K562 (cell line): Measurements from ENCODE around the gene PLCL2. TPM values are rescaled to one million over a fixed set of nuclear protein-coding genes. Genes with fewer than 3 reads are reported as not detected.

Source experiments
- ATAC-seq: fragments of 200-7000 bp; cut with Tn5 transposase; 3 replicates; pipeline ENCODE4 v1.9.1; 2020; ENCODE audit warnings: moderate library complexity
- BruUV-seq: library from RNA; stranded (reverse); fragments of 400-500 nt; replicated peaks from 2 replicates; lab custom pipeline; 2021; lab: Mats Ljungman, UMichigan
- CTCF ChIA-PET: fragments of 300-600 bp; formaldehyde crosslinking; extraction: SDS; loops from one replicate; lab custom pipeline; 2021; ENCODE audit warnings: low intra/inter-chr PET ratio; lab: Yijun Ruan, JAX
- POLR2A ChIA-PET: fragments of 300-600, 350-650 bp; sonication (Branson Sonifier 250); formaldehyde crosslinking; extraction: SDS; loops from one replicate; lab custom pipeline; 2021; ENCODE audit warnings: antibody characterized with exemption, inconsistent platforms; lab: Yijun Ruan, JAX
- DNase-seq, 4 experiments: peaks; one replicate each; pipeline versions ENCODE4 v3.0.0 to v3.0.0-alpha.2; 2011 to 2018; ENCODE audit warnings: low spot score in 3 of 4, mixed read lengths in 3 of 4; ENCODE audit errors: extremely low read depth in 1 of 4
- FAIRE-seq: peaks from 2 replicates; lab custom pipeline; 2011; peaks lifted over from hg19 to GRCh38; lab: Jason Lieb, UNC
- H2AFZ ChIP-seq: 2 replicates; pipeline ENCODE4 v1.6.0; 2011; ENCODE audit warnings: low read depth, low read length, control low read depth, inconsistent platforms
- H3K27ac ChIP-seq: fragments of 200-600 bp; 3 replicates; pipeline ENCODE4 v1.8.0; 2011; ENCODE audit warnings: low read depth, mild to moderate bottlenecking, control low read depth, inconsistent platforms, low read length, moderate library complexity, mixed read lengths; ENCODE audit errors: extremely low read depth
- H3K27me3 ChIP-seq, 2 experiments: fragments of 300-600 bp in 1 of 2; 2 replicates in 1 of 2; 3 replicates in 1 of 2; pipeline versions ENCODE4 v1.6.0 to v1.8.0; 2011; ENCODE audit warnings: inconsistent platforms in 2 of 2, low read length in 2 of 2, mild to moderate bottlenecking in 1 of 2, mixed read lengths in 1 of 2, moderate library complexity in 1 of 2; ENCODE audit not compliant: control insufficient read depth in 2 of 2, insufficient read depth in 2 of 2
- H3K36me3 ChIP-seq: fragments of 300-600 bp; 3 replicates; pipeline ENCODE4 v1.8.0; 2011; ENCODE audit warnings: mild to moderate bottlenecking, low read length, inconsistent platforms; ENCODE audit not compliant: control insufficient read depth, insufficient read depth
- H3K4me1 ChIP-seq, 2 experiments: fragments of 200-600 bp in 1 of 2; replicated peaks in 1 of 2; 2 replicates in 1 of 2; 3 replicates in 1 of 2; pipeline versions ENCODE4 v1.5.1 to v1.8.0; 2011; ENCODE audit warnings: inconsistent platforms in 2 of 2, low read length in 2 of 2, mild to moderate bottlenecking in 1 of 2, mixed read lengths in 1 of 2, moderate library complexity in 1 of 2; ENCODE audit not compliant: control insufficient read depth in 2 of 2, insufficient read depth in 2 of 2
- H3K4me2 ChIP-seq: 2 replicates; pipeline ENCODE4 v1.6.1; 2011; ENCODE audit warnings: low read length, control low read depth, inconsistent platforms, mixed read lengths; ENCODE audit not compliant: insufficient read depth
- H3K4me3 ChIP-seq: fragments of 200-600 bp; sonication (generic), shearing (Covaris generic); 2 replicates; pipeline ENCODE4 v1.5.1; 2016; ENCODE audit warnings: control low read depth, inconsistent platforms
- H3K79me2 ChIP-seq: fragments of 200-600 bp; 3 replicates; pipeline ENCODE4 v1.8.0; 2011; ENCODE audit warnings: low read length, inconsistent platforms; ENCODE audit not compliant: control insufficient read depth, insufficient read depth
- H3K9ac ChIP-seq, 2 experiments: 2 replicates each; pipeline versions ENCODE4 v1.6.0 to v1.6.1; 2011; ENCODE audit warnings: low read depth in 2 of 2, low read length in 2 of 2, control low read depth in 1 of 2, inconsistent platforms in 1 of 2, mild to moderate bottlenecking in 1 of 2, mixed read lengths in 1 of 2; ENCODE audit not compliant: insufficient read depth in 1 of 2
- H3K9me1 ChIP-seq: one replicate; pipeline ENCODE4 v1.6.0; 2011; ENCODE audit warnings: inconsistent platforms, mild to moderate bottlenecking, low read length, moderate library complexity; ENCODE audit not compliant: control insufficient read depth, insufficient read depth
- H3K9me3 ChIP-seq: replicated peaks from 2 replicates; pipeline ENCODE4 v1.5.1; 2011; ENCODE audit warnings: low read depth, low read length, inconsistent platforms; ENCODE audit not compliant: control insufficient read depth, insufficient read depth
- H4K20me1 ChIP-seq: replicated peaks from 2 replicates; pipeline ENCODE4 v1.6.1; 2011; ENCODE audit warnings: low read length, inconsistent platforms, mixed read lengths; ENCODE audit not compliant: control insufficient read depth, insufficient read depth
- GATA2 ChIP-seq: sonication (generic); formaldehyde crosslinking; IDR thresholded peaks from 2 replicates; pipeline ENCODE4 v1.4.0; 2020; ENCODE audit warnings: mild to moderate bottlenecking, missing genetic modification reagents
- HIVEP1 ChIP-seq: fragments of 250-450 bp; sonication (Bioruptor Pico); IDR thresholded peaks from 2 replicates; pipeline ENCODE4 v1.4.0; 2020; ENCODE audit warnings: mild to moderate bottlenecking
- MAFK ChIP-seq: IDR thresholded peaks from 2 replicates; pipeline ENCODE4 v1.6.1; 2011; ENCODE audit warnings: low read length, improper control_type of control experiment
- NFE2L1 ChIP-seq: fragments of 450-650 bp; IDR thresholded peaks from 2 replicates; pipeline ENCODE4 v1.6.1; 2016; ENCODE audit warnings: missing genetic modification characterization, low read depth, mild to moderate bottlenecking, missing compliant biosample characterization, moderate library complexity, borderline replicate concordance
- NRF1 ChIP-seq, 2 experiments: fragments of 450-650 bp; IDR thresholded peaks in 1 of 2; conservative IDR thresholded peaks in 1 of 2; 2 replicates each; pipeline ENCODE4 v1.6.1; 2014; ENCODE audit warnings: mild to moderate bottlenecking in 2 of 2
- ZNF583 ChIP-seq: fragments of 250-450 bp; sonication (Bioruptor Pico); IDR thresholded peaks from 2 replicates; pipeline ENCODE4 v1.4.0; 2020
- WGBS: fragments of 100-300 bp; shearing (Covaris generic); methylation state at CpG from one replicate; pipeline ENCODE4 v1.1.6; 2016; ENCODE audit warnings: low coverage, mixed read lengths; ENCODE audit not compliant: insufficient coverage; ENCODE audit errors: missing lambda C conversion rate; 5-methylcytosine and 5-hydroxymethylcytosine counted together
- in situ Hi-C: fragments of 300-500 bp; cut with MboI; formaldehyde crosslinking; loops from 4 replicates; pipeline ENCODE4 v1.15.0; 2018; ENCODE audit warnings: inconsistent platforms, mixed read lengths
- intact Hi-C: fragments of 100-400 bp; cut with micrococcal nuclease; formaldehyde crosslinking; loops from 2 replicates; pipeline ENCODE4 v1.14.2; 2022
- polyA plus RNA-seq, 8 experiments: library from polyadenylated mRNA; depleted of rRNA in 4 of 8; stranded (reverse) in 5 of 8; unstranded in 3 of 8; fragments of >200 nt; fragmentation: Nextera tagmentation in 2 of 8; fragmentation: Illumina TruSeq in 1 of 8; extraction: Ambion mirVana in 2 of 8; extraction: Trizol in 1 of 8; gene quantifications; 2 replicates each; pipeline versions ENCODE4 v1.2.1 to v1.2.3, GENCODE V29; 2011 to 2014; ENCODE audit warnings: inconsistent platforms in 1 of 8, missing spikeins in 1 of 8
- total RNA-seq, 7 experiments: library from RNA; depleted of rRNA in 6 of 7; stranded (reverse); fragments of >200 nt in 6 of 7; fragmentation: Illumina TruSeq in 2 of 7; extraction: Trizol in 2 of 7; gene quantifications; 2 replicates each; pipeline versions ENCODE4 v1.2.1 to v1.2.3, GENCODE V29; 2011 to 2021; ENCODE audit warnings: low replicate concordance in 1 of 7
- TF ChIP-seq, protein P1 (sequence below): sonication (generic); formaldehyde crosslinking; IDR thresholded peaks from 2 replicates; pipeline ENCODE4 v1.8.0; 2022; ENCODE audit warnings: mild to moderate bottlenecking, low read depth, missing genetic modification reagents
- TF ChIP-seq, protein P2 (sequence below): fragments of 450-650 bp; IDR thresholded peaks from 2 replicates; pipeline ENCODE4 v1.6.1; 2016; ENCODE audit warnings: mild to moderate bottlenecking, moderate library complexity
- TF ChIP-seq, protein P3 (sequence below): fragments of 450-650 bp; IDR thresholded peaks from 2 replicates; pipeline ENCODE4 v1.6.1; 2018; ENCODE audit warnings: mild to moderate bottlenecking, low read depth; ENCODE audit not compliant: partially characterized antibody

Gene PLCL2
- total and polyA plus RNA-seq, 9 of the 15 experiments (the other 6 are each of a cell fraction or from before 2014, with no cell fraction given), result 0.03 to 0.18 (median 0.11) TPM; not detected in 2

DNA sequence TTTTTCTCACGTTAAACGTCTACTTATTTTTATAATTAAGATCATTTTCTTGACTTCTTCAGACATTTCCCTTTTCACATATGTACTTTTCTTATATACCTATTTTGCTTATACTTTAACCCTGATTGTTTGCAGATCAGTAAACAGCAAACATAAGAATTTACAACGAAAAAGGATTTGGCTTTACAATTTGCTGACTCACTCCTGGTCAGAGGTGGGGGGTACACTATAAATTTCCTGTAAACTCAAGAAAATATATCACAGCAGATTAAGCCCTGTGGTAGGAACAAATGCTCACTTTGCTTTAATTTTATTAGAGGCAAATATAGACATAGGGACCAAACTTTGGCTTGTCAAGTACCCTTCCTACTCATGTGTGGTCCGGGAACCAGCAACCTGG, 185.0 kb downstream of the PLCL2 start:
- Histone ChIP-seq H2AFZ (peak overlapping the region; percentile 52), H3K4me2 (no peak overlapping the region), H3K27ac (no peak overlapping the region; the same call in 2 of the 3 replicates), H3K36me3 (no peaks in the 10 kb centered on the region), H3K27me3 (no peaks in the 10 kb centered on the region), H4K20me1 (no peaks in the 10 kb centered on the region), H3K4me3 (no peak overlapping the region), H3K4me1 (no peaks in the 10 kb centered on the region; a peak in 2 of 5 replicates), H3K9ac (no peak overlapping the region), H3K79me2 (no peaks in the 10 kb centered on the region), H3K9me1 (no peaks in the 10 kb centered on the region), H3K9me3 (no peaks in the 10 kb centered on the region)
- ATAC-seq (no peak), DNase-seq (no peak), FAIRE-seq (no peak)
- CTCF ChIA-PET, result no interaction called here
- BruUV-seq, result no TSS peak
- WGBS, result 20% methylated on average over 4 of the region's 4 CpGs
- in situ Hi-C loops (no loop called here), intact Hi-C loops (no loop called here)
- POLR2A ChIA-PET, result no interaction called here
- TF ChIP-seq NRF1 (conservative IDR thresholded peaks at IDR 0.05 in 1 of 2, IDR thresholded peaks at IDR 0.05 in 1 of 2) (no peak), GATA2 (CRISPR knock-in tag) (no peak), NFE2L1 (tag) (peak; percentile 75; the same call in 1 of the 2 replicates), HIVEP1 (CRISPR knock-in tag) (no peak), MAFK (peak; percentile 51; the same call in 1 of the 2 replicates), ZNF583 (CRISPR knock-in tag) (no peak)
- TF ChIP-seq, protein P1, sequence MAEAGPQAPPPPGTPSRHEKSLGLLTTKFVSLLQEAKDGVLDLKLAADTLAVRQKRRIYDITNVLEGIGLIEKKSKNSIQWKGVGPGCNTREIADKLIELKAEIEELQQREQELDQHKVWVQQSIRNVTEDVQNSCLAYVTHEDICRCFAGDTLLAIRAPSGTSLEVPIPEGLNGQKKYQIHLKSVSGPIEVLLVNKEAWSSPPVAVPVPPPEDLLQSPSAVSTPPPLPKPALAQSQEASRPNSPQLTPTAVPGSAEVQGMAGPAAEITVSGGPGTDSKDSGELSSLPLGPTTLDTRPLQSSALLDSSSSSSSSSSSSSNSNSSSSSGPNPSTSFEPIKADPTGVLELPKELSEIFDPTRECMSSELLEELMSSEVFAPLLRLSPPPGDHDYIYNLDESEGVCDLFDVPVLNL (CRISPR knock-in tag), result no peak
- TF ChIP-seq, protein P2, sequence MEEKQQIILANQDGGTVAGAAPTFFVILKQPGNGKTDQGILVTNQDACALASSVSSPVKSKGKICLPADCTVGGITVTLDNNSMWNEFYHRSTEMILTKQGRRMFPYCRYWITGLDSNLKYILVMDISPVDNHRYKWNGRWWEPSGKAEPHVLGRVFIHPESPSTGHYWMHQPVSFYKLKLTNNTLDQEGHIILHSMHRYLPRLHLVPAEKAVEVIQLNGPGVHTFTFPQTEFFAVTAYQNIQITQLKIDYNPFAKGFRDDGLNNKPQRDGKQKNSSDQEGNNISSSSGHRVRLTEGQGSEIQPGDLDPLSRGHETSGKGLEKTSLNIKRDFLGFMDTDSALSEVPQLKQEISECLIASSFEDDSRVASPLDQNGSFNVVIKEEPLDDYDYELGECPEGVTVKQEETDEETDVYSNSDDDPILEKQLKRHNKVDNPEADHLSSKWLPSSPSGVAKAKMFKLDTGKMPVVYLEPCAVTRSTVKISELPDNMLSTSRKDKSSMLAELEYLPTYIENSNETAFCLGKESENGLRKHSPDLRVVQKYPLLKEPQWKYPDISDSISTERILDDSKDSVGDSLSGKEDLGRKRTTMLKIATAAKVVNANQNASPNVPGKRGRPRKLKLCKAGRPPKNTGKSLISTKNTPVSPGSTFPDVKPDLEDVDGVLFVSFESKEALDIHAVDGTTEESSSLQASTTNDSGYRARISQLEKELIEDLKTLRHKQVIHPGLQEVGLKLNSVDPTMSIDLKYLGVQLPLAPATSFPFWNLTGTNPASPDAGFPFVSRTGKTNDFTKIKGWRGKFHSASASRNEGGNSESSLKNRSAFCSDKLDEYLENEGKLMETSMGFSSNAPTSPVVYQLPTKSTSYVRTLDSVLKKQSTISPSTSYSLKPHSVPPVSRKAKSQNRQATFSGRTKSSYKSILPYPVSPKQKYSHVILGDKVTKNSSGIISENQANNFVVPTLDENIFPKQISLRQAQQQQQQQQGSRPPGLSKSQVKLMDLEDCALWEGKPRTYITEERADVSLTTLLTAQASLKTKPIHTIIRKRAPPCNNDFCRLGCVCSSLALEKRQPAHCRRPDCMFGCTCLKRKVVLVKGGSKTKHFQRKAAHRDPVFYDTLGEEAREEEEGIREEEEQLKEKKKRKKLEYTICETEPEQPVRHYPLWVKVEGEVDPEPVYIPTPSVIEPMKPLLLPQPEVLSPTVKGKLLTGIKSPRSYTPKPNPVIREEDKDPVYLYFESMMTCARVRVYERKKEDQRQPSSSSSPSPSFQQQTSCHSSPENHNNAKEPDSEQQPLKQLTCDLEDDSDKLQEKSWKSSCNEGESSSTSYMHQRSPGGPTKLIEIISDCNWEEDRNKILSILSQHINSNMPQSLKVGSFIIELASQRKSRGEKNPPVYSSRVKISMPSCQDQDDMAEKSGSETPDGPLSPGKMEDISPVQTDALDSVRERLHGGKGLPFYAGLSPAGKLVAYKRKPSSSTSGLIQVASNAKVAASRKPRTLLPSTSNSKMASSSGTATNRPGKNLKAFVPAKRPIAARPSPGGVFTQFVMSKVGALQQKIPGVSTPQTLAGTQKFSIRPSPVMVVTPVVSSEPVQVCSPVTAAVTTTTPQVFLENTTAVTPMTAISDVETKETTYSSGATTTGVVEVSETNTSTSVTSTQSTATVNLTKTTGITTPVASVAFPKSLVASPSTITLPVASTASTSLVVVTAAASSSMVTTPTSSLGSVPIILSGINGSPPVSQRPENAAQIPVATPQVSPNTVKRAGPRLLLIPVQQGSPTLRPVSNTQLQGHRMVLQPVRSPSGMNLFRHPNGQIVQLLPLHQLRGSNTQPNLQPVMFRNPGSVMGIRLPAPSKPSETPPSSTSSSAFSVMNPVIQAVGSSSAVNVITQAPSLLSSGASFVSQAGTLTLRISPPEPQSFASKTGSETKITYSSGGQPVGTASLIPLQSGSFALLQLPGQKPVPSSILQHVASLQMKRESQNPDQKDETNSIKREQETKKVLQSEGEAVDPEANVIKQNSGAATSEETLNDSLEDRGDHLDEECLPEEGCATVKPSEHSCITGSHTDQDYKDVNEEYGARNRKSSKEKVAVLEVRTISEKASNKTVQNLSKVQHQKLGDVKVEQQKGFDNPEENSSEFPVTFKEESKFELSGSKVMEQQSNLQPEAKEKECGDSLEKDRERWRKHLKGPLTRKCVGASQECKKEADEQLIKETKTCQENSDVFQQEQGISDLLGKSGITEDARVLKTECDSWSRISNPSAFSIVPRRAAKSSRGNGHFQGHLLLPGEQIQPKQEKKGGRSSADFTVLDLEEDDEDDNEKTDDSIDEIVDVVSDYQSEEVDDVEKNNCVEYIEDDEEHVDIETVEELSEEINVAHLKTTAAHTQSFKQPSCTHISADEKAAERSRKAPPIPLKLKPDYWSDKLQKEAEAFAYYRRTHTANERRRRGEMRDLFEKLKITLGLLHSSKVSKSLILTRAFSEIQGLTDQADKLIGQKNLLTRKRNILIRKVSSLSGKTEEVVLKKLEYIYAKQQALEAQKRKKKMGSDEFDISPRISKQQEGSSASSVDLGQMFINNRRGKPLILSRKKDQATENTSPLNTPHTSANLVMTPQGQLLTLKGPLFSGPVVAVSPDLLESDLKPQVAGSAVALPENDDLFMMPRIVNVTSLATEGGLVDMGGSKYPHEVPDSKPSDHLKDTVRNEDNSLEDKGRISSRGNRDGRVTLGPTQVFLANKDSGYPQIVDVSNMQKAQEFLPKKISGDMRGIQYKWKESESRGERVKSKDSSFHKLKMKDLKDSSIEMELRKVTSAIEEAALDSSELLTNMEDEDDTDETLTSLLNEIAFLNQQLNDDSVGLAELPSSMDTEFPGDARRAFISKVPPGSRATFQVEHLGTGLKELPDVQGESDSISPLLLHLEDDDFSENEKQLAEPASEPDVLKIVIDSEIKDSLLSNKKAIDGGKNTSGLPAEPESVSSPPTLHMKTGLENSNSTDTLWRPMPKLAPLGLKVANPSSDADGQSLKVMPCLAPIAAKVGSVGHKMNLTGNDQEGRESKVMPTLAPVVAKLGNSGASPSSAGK, result no peak
- TF ChIP-seq, protein P3, sequence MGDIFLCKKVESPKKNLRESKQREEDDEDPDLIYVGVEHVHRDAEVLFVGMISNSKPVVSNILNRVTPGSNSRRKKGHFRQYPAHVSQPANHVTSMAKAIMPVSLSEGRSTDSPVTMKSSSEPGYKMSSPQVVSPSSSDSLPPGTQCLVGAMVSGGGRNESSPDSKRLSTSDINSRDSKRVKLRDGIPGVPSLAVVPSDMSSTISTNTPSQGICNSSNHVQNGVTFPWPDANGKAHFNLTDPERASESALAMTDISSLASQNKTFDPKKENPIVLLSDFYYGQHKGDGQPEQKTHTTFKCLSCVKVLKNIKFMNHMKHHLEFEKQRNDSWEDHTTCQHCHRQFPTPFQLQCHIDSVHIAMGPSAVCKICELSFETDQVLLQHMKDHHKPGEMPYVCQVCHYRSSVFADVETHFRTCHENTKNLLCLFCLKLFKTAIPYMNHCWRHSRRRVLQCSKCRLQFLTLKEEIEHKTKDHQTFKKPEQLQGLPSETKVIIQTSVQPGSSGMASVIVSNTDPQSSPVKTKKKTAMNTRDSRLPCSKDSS, result no peak
